ENCODE data around the gene SCUBE3.

DNA sequence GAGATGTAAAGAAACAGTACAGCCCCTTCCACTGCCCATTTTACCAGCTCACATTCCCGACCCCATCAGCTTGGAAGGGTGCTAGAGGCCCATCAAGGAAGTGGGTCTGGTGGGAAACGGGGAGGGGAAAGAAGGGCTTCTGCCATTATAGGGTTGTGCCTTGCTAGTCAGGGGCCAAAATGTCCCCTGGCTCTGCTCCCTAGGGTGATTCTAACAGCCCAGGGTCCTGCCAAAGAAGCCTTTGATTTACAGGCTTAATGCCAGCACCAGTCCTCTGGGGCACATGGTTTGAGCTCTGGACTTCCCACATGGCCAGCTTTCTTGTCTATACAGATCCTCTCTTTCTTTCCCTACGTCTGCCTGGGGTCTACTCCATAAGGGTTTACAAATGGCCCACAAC, 35.2 kb downstream of the SCUBE3 start:
- no peak for TF ChIP-seq POLR2A (IDR thresholded peaks at IDR 0.05)
- TF ChIP-seq, protein P1, sequence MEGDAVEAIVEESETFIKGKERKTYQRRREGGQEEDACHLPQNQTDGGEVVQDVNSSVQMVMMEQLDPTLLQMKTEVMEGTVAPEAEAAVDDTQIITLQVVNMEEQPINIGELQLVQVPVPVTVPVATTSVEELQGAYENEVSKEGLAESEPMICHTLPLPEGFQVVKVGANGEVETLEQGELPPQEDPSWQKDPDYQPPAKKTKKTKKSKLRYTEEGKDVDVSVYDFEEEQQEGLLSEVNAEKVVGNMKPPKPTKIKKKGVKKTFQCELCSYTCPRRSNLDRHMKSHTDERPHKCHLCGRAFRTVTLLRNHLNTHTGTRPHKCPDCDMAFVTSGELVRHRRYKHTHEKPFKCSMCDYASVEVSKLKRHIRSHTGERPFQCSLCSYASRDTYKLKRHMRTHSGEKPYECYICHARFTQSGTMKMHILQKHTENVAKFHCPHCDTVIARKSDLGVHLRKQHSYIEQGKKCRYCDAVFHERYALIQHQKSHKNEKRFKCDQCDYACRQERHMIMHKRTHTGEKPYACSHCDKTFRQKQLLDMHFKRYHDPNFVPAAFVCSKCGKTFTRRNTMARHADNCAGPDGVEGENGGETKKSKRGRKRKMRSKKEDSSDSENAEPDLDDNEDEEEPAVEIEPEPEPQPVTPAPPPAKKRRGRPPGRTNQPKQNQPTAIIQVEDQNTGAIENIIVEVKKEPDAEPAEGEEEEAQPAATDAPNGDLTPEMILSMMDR (IDR thresholded peaks at IDR 0.05) = no peak

Data from body of pancreas (tissue), 4 donors.